Left hindlimb (tissue), 1 donor: ENCODE data around the gene WDR55.
"Not testable (repeated sequence)": the region's sequence is repeated elsewhere in the genome, so short reads cannot be mapped to it uniquely, and the experiment has no call there.

Experiments
- DNase-seq: peaks from one replicate; pipeline ENCODE4 v3.0.0-alpha.2; 2018

Gene WDR55

GRCh38 chr5:140664359-140665119, at the start of gene WDR55:
Gene WDR55, plus strand, starts transcription at chr5:140664904. Its CDS starts 9 bp downstream, at chr5:140664913.
- DNase-seq = peak; percentile 96

GRCh38 chr5:140622301-140622700, 42.4 kb upstream of the WDR55 start:
- DNase-seq = no peak

- not testable (repeated sequence) for DNase-seq
Measured at GRCh38 chr5:140623061-140623460, 41.6 kb upstream of the WDR55 start.

- not testable (repeated sequence) for DNase-seq
Measured at GRCh38 chr5:140624886-140625285, 39.8 kb upstream of the WDR55 start.

GRCh38 chr5:140627972-140628371, 36.7 kb upstream of the WDR55 start:
- DNase-seq = no peak

GRCh38 chr5:140628711-140629110, 36.0 kb upstream of the WDR55 start:
- no peak for DNase-seq

GRCh38 chr5:140630292-140631035, 34.2 kb upstream of the WDR55 start:
- DNase-seq = no peak

GRCh38 chr5:140631036-140631417, 33.7 kb upstream of the WDR55 start:
- DNase-seq = no peak

GRCh38 chr5:140631831-140632365, 32.8 kb upstream of the WDR55 start:
- no peak for DNase-seq

- peak; percentile 53 for DNase-seq
Measured at GRCh38 chr5:140632366-140633020, 32.2 kb upstream of the WDR55 start.

- peak; percentile 45 for DNase-seq
Measured at GRCh38 chr5:140633021-140633471, 31.7 kb upstream of the WDR55 start, which contains the start of gene CD14. Gene CD14, minus strand, starts transcription at chr5:140633175. Its CDS starts 104 bp downstream, at chr5:140633071.

- no peak for DNase-seq
Measured at GRCh38 chr5:140633501-140633900, 31.2 kb upstream of the WDR55 start.

GRCh38 chr5:140634103-140634502, 30.6 kb upstream of the WDR55 start:
- DNase-seq = no peak

- no peak for DNase-seq
Measured at GRCh38 chr5:140635291-140636257, 29.1 kb upstream of the WDR55 start.

GRCh38 chr5:140637371-140638100, 27.2 kb upstream of the WDR55 start:
- no peak for DNase-seq

- DNase-seq = not testable (repeated sequence)
Measured at GRCh38 chr5:140638898-140639147, 25.9 kb upstream of the WDR55 start.

- peak; percentile 97 for DNase-seq
Measured at GRCh38 chr5:140639148-140639981, 25.3 kb upstream of the WDR55 start, which contains the start of gene TMCO6. Gene TMCO6, plus strand, starts transcription at chr5:140639451. Its CDS starts 77 bp downstream, at chr5:140639528.

- DNase-seq = no peak
Measured at GRCh38 chr5:140641716-140642115, 23.0 kb upstream of the WDR55 start.

- no peak for DNase-seq
Measured at GRCh38 chr5:140642718-140643117, 22.0 kb upstream of the WDR55 start.

GRCh38 chr5:140647042-140647419, 17.7 kb upstream of the WDR55 start:
- DNase-seq = peak; percentile 40
